ENCODE data around the gene PLCL1.

GRCh38 chr2:197913084-197913483 is 108.7 kb downstream of the PLCL1 start:
- TF ChIP-seq CTCF (conservative IDR thresholded peaks at IDR 0.05): no peak
- TF ChIP-seq ZFX (IDR thresholded peaks at IDR 0.05): no peak
